HFF-Myc (cell line): ENCODE data around the gene OTOG.

Source experiments
- DNase-seq: peaks from one replicate; pipeline ENCODE4 v3.0.0-alpha.2; 2011; ENCODE audit warnings: low read depth; ENCODE audit errors: extremely low read depth
- H3K4me3 ChIP-seq: replicated peaks from 2 replicates; pipeline ENCODE4 v1.5.1; 2011; ENCODE audit warnings: low read depth, mild to moderate bottlenecking, control low read depth, low read length
- CTCF ChIP-seq: IDR thresholded peaks from 2 replicates; pipeline ENCODE4 v1.5.1; 2012; ENCODE audit warnings: mild to moderate bottlenecking, low read depth, low read length, control low read depth; ENCODE audit errors: missing control alignments

Gene OTOG

DNA sequence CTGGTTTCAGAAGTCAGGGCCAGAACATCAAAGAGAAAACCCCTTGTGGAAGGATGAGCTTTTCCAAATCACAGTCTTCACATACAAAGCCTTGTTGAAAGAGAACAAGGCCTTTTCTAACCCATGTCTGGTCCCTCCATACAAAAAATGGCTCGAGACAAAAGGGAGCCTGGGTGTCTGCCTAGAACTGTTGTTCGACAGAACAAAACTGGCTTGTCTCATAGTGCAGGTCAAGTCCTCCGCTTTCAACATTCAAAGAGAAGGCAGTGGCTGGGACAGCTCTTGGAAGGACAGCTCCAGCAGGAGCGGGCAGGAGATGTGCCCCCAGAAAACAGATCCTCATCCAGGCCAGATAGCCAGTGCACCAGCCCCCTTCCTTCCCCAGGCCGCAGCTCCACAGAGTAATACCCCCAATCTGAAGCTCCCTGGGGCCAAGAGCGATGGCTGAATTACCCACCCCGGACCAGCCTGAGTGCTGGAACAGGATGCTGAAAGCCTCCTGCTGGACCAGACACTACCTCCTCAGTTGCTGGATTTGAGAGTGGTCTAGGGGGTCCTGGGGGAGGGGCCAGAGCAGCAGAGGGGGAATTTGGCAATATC is 30.4 kb upstream of the OTOG start:
- no peak for TF ChIP-seq CTCF
- H3K4me3 ChIP-seq = no peak overlapping the region
- no peak for DNase-seq

- TF ChIP-seq CTCF = no peak
- no peak for DNase-seq
- H3K4me3 ChIP-seq = no peak overlapping the region
Measured at GRCh38 chr11:17517186-17517585, 29.9 kb upstream of the OTOG start.

- no peak for TF ChIP-seq CTCF
- DNase-seq = no peak
- no peak overlapping the region for H3K4me3 ChIP-seq
Measured at GRCh38 chr11:17518366-17518765, 28.7 kb upstream of the OTOG start.

DNA sequence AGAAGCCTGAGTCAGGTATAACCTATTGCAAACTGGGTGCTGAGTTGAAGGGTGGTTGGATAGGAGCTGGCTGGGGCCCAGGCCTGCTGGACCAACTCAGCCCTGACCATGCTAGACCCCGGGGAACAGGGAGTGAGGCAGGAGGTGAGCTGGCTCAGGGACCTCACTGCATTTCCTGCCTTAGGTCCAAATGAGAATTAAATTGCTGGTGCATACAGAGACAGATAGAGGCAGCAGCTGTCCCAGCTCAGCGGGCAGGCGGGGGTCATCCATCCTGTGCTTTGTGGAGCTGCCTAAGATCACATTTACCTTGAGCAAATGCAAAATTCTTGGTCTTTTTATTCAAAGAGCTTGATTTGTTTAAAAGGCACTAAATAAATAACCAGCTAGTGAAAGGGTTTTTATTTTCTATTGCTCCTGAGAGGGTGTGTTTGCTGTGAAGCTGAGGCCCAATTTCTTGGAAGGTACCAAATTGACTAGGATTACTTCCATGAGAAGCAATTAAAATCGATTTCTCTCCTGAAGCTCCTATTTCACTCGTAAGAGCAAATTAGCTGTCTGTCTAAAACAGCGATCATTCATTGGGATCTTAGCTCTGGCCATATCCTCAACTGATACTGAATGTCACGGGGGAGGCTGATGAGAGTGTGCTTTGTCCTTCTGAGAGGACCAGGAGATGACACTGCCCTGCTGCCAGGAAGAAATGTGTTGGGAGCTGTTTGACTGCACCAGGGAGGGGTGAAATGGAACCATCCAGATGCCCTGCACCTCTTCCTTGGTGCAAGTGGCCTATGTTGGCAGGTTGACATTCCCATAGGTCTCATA is 27.8 kb upstream of the OTOG start:
- no peak for DNase-seq
- TF ChIP-seq CTCF = no peak
- no peak overlapping the region for H3K4me3 ChIP-seq

DNA sequence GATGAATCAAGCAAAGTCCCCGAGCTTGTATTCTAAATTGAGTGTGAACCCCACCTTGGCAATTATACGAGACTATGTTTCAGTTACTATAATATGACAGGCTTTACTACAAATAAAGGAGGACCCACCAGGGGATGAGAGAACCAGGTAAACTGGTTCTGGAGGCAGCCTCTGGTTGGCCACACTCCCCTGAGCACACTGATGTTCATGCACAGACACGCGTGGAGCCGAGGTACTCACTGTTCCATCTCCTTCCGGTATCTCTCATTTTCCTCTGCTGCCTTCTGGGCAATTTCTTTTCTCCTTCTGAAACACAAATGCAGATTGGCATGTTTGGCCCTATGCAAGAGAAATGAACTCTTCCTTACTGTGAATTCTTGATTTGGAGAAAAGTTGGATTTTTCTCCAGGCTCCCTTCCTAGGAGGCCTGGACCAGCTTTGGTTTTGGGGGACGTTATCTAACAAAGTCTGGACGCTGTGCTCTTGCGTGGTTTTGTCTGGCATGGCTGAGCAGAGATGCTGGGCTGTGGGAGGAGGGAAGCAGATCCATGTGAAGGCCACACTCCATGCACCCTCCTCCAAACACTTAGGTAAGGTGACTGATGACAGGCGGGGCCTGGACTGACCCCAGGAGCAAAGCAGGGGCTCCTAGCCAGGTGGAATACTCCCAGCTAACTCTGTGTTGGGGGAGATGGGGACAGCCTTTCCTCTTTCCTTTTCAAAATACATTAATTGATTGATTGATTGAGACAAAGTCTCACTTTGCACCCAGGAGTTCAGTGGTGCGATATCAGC is 25.8 kb upstream of the OTOG start:
- no peak for DNase-seq
- no peak for TF ChIP-seq CTCF
- no peak overlapping the region for H3K4me3 ChIP-seq

DNA sequence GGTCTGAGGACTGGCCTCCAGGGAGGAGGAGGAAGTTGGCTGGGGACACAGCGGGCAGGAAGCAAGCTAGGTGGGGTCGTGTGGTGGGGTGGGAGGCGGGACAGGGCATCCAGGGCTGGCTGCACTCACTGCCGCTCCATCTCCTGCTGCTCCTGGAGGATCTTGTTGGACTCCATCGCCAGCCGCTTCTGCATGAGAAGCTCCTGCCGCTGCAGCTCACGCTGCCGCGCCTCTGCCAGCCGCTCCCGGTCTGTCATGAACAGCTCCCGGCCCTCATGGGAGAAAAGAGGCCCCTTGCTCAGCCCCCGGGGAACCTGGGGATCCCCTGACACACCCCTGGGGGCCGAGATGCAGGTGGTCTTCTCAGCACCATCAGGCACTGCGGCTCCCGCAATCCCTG is 24.4 kb upstream of the OTOG start:
- TF ChIP-seq CTCF = no peak
- no peak for DNase-seq

More for the DNA sequence above, 24.4 kb upstream of the OTOG start:
- no peak overlapping the region for H3K4me3 ChIP-seq
